GM23248 (cell line): ENCODE data around the gene SANBR.

Experiments used
- EZH2 ChIP-seq: fragments of 200-600 bp; sonication (generic); IDR thresholded peaks from 2 replicates; pipeline ENCODE4 v1.6.1; 2018; ENCODE audit warnings: antibody characterized with exemption, mild to moderate bottlenecking; ENCODE audit not compliant: insufficient read depth, poor library complexity, severe bottlenecking
- EZH2phosphoT487 ChIP-seq: fragments of 200-600 bp; sonication (generic); IDR thresholded peaks from 2 replicates; pipeline ENCODE4 v1.6.1; 2018; ENCODE audit warnings: antibody characterized with exemption, moderate library complexity, mild to moderate bottlenecking, low read depth; ENCODE audit not compliant: insufficient read depth

DNA sequence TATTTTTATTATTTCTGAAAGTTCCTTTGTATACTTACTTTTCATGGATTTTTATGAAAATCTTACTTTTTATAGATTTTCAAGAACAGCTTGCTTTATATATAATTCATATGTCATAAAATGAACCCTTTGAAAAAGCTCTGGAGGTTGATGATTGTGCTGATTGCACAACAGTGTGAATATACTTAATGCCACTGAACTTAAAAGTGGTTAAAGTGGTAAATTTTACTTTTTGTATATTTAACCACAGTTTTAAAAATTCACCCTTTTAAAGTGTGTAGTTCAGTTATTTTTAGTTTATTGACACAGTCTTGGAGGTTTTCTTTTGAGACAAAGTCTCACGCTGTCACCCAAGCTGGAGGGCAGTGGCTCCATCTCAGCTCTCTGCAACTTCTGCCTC lies 8.4 kb downstream of the SANBR start:
- TF ChIP-seq EZH2 (no peak), EZH2phosphoT487 (no peak)
